Measurements from ENCODE around the gene ZNF407.

DNA sequence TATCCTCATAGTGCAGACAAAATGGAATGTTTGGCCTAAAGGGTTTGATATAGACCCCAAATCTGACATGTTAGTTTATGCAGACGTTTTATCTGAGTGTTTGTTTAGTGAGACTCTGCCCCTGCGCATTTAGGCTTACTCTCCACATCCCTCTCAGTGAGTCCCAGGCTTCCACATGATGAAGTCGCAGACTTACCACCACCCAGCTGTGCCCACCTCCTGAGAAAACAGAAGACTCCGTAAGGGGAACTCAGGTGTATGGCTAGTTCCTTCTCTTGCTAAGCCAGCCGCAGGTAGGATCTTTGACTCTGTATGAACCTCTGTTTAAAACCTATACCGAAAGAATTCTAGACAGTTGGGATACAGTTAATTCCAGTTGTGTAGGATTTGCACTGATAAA lies 338.7 kb downstream of the ZNF407 start:
- TF ChIP-seq RAD21 (IDR thresholded peaks at IDR 0.05) (no peak), SP1 (IDR thresholded peaks at IDR 0.05) (no peak), FOXA1 (IDR thresholded peaks at IDR 0.05) (no peak), YY1 (IDR thresholded peaks at IDR 0.05) (no peak), GABPA (IDR thresholded peaks at IDR 0.05 in 1 of 2, conservative IDR thresholded peaks at IDR 0.05 in 1 of 2) (no peak), JUND (IDR thresholded peaks at IDR 0.05) (no peak), EGR1 (IDR thresholded peaks at IDR 0.05; ENCODE audit: low read depth in 2 of 2) (no peak)
- TF ChIP-seq, protein P1, sequence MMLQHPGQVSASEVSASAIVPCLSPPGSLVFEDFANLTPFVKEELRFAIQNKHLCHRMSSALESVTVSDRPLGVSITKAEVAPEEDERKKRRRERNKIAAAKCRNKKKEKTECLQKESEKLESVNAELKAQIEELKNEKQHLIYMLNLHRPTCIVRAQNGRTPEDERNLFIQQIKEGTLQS (IDR thresholded peaks at IDR 0.05): no peak
- TF ChIP-seq, protein P2, sequence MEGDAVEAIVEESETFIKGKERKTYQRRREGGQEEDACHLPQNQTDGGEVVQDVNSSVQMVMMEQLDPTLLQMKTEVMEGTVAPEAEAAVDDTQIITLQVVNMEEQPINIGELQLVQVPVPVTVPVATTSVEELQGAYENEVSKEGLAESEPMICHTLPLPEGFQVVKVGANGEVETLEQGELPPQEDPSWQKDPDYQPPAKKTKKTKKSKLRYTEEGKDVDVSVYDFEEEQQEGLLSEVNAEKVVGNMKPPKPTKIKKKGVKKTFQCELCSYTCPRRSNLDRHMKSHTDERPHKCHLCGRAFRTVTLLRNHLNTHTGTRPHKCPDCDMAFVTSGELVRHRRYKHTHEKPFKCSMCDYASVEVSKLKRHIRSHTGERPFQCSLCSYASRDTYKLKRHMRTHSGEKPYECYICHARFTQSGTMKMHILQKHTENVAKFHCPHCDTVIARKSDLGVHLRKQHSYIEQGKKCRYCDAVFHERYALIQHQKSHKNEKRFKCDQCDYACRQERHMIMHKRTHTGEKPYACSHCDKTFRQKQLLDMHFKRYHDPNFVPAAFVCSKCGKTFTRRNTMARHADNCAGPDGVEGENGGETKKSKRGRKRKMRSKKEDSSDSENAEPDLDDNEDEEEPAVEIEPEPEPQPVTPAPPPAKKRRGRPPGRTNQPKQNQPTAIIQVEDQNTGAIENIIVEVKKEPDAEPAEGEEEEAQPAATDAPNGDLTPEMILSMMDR (IDR thresholded peaks at IDR 0.05; ENCODE audit: low read depth, low read length, missing input control): no peak
- TF ChIP-seq, protein P3, sequence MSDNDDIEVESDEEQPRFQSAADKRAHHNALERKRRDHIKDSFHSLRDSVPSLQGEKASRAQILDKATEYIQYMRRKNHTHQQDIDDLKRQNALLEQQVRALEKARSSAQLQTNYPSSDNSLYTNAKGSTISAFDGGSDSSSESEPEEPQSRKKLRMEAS (IDR thresholded peaks at IDR 0.05): no peak
- TF ChIP-seq, protein P4, sequence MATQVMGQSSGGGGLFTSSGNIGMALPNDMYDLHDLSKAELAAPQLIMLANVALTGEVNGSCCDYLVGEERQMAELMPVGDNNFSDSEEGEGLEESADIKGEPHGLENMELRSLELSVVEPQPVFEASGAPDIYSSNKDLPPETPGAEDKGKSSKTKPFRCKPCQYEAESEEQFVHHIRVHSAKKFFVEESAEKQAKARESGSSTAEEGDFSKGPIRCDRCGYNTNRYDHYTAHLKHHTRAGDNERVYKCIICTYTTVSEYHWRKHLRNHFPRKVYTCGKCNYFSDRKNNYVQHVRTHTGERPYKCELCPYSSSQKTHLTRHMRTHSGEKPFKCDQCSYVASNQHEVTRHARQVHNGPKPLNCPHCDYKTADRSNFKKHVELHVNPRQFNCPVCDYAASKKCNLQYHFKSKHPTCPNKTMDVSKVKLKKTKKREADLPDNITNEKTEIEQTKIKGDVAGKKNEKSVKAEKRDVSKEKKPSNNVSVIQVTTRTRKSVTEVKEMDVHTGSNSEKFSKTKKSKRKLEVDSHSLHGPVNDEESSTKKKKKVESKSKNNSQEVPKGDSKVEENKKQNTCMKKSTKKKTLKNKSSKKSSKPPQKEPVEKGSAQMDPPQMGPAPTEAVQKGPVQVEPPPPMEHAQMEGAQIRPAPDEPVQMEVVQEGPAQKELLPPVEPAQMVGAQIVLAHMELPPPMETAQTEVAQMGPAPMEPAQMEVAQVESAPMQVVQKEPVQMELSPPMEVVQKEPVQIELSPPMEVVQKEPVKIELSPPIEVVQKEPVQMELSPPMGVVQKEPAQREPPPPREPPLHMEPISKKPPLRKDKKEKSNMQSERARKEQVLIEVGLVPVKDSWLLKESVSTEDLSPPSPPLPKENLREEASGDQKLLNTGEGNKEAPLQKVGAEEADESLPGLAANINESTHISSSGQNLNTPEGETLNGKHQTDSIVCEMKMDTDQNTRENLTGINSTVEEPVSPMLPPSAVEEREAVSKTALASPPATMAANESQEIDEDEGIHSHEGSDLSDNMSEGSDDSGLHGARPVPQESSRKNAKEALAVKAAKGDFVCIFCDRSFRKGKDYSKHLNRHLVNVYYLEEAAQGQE (IDR thresholded peaks at IDR 0.05): no peak
